ENCODE results near the gene ARHGEF28.

Gene ARHGEF28

GRCh38 chr5:73969195-73970036, 343.4 kb downstream of the ARHGEF28 start:
- no peak for DNase-seq (ENCODE audit: low spot score)

- DNase-seq (ENCODE audit: low spot score) = no peak
Measured at GRCh38 chr5:73971326-73971725, 345.3 kb downstream of the ARHGEF28 start.

- no peak for DNase-seq (ENCODE audit: low spot score)
Measured at GRCh38 chr5:73973135-73973534, 347.1 kb downstream of the ARHGEF28 start.

GRCh38 chr5:73974871-73975360, 348.9 kb downstream of the ARHGEF28 start:
- DNase-seq (ENCODE audit: low spot score) = no peak

GRCh38 chr5:73975845-73976244, 349.8 kb downstream of the ARHGEF28 start:
- DNase-seq (ENCODE audit: low spot score) = no peak

GRCh38 chr5:73977146-73977545, 351.1 kb downstream of the ARHGEF28 start:
- DNase-seq (ENCODE audit: low spot score) = no peak

GRCh38 chr5:73979321-73979720, 353.3 kb downstream of the ARHGEF28 start:
- DNase-seq (ENCODE audit: low spot score) = no peak

- no peak for DNase-seq (ENCODE audit: low spot score)
Measured at GRCh38 chr5:73981704-73982103, 355.7 kb downstream of the ARHGEF28 start.

GRCh38 chr5:73983644-73984043, 357.6 kb downstream of the ARHGEF28 start:
- no peak for DNase-seq (ENCODE audit: low spot score)

GRCh38 chr5:73985145-73985544, 359.1 kb downstream of the ARHGEF28 start:
- no peak for DNase-seq (ENCODE audit: low spot score)

- no peak for DNase-seq (ENCODE audit: low spot score)
Measured at GRCh38 chr5:73986729-73987128, 360.7 kb downstream of the ARHGEF28 start.

GRCh38 chr5:73987915-73988314, 361.9 kb downstream of the ARHGEF28 start:
- no peak for DNase-seq (ENCODE audit: low spot score)

GRCh38 chr5:73989956-73990355, 364.0 kb downstream of the ARHGEF28 start:
- DNase-seq (ENCODE audit: low spot score) = no peak
